Glomerular endothelial cell (primary cell): Measurements from ENCODE around the gene ARHGAP10. TPM values are rescaled to one million over a fixed set of nuclear protein-coding genes. Genes with fewer than 3 reads are reported as not detected.
"Not testable (repeated sequence)": the region's sequence is repeated elsewhere in the genome, so short reads cannot be mapped to it uniquely, and the experiment has no call there.

ENCODE experiments used
- DNase-seq: peaks from one replicate; pipeline ENCODE4 v3.0.0-alpha.2; 2011; ENCODE audit warnings: low read depth, low spot score; ENCODE audit errors: extremely low read depth
- total RNA-seq: library from RNA; depleted of rRNA; stranded (reverse); fragments of >200 nt; gene quantifications from 2 replicates; pipeline ENCODE4 v1.2.3, GENCODE V29; 2015

The ARHGAP10 gene
- total RNA-seq, 1 donor from 2014 or later = 16.7 TPM

- no peak for DNase-seq
Observed at GRCh38 chr4:147791865-147792264, 60.0 kb downstream of the ARHGAP10 start.

- no peak for DNase-seq
Observed at GRCh38 chr4:147793569-147794313, 61.9 kb downstream of the ARHGAP10 start.

- DNase-seq = no peak
Observed at GRCh38 chr4:147794314-147794680, 62.4 kb downstream of the ARHGAP10 start.

- no peak for DNase-seq
Observed at GRCh38 chr4:147794787-147795413, 63.0 kb downstream of the ARHGAP10 start.

DNA sequence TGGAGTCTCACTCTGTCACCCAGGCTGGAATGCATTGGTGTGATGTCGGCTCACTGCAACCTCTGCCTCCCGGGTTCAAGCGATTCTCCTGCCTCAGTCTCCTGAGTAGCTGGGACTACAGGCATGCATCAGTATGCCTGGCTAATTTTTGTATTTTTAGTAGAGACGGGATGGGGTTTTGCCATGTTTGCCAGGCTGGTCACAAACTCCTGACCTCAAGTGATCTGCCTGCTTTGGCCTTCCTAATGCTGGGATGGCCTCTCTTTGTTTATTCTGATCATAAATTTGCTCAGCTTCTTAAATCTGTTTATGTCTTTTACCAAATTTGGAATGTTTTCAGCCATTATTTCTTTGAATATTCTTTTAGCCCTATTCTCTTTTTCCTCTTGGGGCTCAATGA, 67.2 kb downstream of the ARHGAP10 start:
- DNase-seq = not testable (repeated sequence)

- no peak for DNase-seq
Observed at GRCh38 chr4:147799986-147800555, 68.2 kb downstream of the ARHGAP10 start.

DNA sequence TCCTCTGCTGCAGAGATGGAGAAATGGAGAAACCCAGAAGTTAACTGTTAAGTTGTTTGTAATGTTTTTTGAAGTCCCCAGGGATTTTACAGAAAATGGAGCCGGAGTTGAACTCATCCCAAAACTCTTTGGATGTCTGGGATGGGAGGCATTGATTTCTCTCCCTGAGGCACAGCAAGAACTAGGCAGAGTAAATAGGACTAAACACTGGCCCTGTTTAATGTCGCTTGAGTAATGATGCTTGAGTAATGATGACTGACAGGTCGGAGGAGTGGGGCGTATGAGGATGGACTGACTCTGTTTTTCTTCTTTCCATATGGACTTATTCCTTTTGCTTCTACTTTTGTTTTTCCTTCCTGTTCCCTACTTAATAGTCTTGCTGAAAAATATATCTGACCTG, 69.9 kb downstream of the ARHGAP10 start:
- no peak for DNase-seq

DNA sequence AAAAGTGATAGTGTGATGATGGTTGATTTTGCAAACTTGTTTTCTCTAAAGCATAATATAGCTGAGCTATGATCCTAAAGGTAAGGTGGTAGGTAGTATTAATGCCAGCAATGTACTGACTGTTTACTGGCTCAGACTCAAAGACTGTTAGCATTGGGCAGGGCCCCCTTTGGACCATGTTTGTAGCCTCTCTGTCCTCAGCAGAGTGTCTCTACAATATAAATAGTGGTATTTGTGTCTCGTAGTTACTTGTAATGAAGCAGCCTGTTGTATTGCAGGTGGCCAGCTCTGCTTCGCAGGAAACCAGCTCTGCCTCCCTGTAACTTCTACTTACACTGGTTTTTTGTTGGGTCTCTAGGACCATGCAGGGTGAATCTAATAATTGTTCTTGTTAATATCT, 70.5 kb downstream of the ARHGAP10 start:
- DNase-seq = no peak

- DNase-seq = no peak
Observed at GRCh38 chr4:147805946-147806345, 74.1 kb downstream of the ARHGAP10 start.

DNA sequence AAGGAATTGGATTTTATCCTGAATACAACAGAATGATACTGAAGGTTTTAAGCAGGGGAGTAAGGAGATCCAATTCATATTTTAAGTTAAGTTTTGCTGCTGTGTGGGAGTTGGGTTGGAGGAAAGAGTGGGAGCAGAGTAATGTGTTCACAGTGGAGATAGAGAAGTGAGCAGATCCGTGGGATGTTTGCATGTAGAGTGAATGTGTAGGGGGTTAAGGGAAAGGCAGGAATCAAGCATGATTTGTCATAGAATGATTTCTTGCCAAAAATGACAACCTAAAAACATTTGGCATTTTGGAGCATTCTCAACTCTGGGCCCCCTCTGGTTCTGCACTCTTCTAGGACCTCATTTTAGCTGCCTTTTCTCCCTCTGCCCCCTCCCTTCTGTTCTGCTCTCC, 76.6 kb downstream of the ARHGAP10 start:
- no peak for DNase-seq

- DNase-seq = no peak
Observed at GRCh38 chr4:147809211-147809610, 77.3 kb downstream of the ARHGAP10 start.

GRCh38 chr4:147811878-147812277, 80.0 kb downstream of the ARHGAP10 start:
- DNase-seq = no peak

DNA sequence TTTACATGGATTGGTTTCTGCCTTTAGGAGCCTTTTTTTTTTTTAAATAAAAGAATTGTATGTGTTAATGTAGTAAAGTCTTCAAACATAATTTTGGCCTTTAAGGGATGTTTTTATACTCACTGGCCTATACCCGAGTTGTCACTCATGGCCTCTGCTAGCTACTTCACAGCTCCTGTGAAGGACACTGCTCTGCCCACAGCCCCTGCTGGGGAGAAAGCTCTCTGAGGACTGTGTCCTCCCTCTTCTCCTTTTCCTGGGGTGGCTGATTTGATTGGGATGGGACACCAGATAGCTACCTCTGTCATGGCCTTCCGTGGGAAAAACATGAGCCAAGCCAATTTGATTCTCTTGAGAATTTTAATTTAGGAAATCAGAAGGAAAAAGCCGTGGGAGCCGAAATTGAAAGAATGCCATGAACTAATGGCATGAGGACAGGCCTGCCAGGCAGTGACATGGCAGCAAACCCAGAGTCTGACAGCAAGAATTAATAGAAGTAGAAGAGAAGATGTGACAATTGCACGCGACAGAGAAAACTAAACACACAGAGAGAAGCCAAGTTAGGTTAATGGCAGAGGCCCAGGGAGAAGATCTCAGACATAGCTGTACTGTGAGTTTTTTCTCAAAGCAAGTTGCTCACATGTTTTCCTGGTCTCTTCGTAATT, 81.4 kb downstream of the ARHGAP10 start:
- DNase-seq = no peak

DNA sequence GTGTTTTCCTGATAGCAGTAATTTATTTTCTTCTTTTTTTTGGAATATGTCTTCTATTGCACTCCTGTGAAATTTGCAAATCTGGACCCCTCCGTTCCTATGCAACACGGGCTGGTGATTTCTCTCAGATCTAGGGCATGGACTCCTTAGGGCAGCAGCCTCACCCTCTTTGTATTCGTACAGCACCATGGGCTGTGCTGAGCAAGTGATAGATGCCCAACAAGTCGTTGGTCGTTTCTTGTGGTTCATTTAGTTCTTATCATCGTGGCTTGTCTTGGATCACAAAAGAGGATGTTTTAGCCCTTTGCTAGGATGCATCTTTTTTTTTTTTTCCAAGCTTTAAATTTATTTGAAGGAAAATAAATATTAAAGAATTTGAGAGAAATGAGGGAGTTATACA, 82.1 kb downstream of the ARHGAP10 start:
- no peak for DNase-seq

DNA sequence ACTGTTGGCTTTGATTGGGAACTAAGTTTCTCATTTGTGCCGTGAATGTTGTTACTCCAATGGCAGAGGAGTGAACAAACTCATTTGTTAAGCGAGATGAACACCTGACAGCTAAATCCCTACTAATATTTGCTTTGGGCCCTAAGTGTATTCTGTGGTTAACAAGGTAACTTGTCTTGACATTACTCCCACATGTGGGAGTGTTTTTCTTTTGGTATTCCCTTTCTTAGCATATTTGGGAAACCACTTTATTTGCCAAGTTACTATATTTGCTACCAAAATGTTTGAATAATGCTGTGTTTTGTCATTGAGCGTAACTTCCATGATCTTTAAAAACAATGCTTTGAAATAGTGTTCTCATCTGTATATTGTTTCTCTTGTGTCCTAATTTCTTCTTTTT, 82.5 kb downstream of the ARHGAP10 start:
- DNase-seq = no peak

GRCh38 chr4:147815741-147816140, 83.9 kb downstream of the ARHGAP10 start:
- DNase-seq = no peak

DNA sequence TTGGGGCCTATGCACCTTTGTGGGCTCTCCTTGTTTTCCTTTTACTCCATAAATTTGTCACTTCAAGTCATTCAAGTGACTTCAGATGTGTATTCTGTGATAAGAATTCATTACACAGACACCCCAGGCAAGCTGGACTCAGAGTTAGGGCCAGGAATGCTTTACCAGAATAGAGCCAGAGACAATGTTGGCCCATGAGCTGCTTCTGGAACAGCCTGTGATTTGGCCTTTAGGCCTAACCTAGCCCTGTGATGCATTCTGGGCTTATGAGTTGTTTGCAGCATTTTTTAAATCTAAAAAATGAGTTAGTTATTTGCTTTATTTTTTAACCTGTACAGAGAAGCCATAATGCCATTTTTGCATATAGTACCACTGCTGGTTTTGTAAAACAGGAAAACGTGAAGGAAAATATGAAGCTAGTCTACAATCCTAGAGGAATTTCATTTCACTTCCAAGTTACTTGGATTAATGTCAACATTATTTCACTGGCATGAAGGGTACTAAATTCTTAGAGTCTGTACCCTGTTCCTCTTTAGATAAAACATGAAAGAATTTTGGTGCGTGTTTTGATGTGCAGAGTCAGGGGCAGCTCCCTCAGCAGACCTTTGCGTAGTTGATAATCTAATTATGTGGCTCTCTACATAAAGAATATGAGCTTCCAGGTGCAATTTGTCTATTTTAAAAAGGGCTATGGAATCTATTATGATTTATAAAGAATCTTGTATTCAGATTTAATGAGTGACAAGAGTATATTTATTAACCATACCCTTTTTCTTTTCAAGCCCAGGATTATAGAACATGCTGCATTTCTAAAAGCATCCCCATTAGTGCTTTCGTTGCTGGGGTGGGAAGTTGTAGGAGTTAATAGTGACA, 84.7 kb downstream of the ARHGAP10 start:
- DNase-seq = no peak

DNA sequence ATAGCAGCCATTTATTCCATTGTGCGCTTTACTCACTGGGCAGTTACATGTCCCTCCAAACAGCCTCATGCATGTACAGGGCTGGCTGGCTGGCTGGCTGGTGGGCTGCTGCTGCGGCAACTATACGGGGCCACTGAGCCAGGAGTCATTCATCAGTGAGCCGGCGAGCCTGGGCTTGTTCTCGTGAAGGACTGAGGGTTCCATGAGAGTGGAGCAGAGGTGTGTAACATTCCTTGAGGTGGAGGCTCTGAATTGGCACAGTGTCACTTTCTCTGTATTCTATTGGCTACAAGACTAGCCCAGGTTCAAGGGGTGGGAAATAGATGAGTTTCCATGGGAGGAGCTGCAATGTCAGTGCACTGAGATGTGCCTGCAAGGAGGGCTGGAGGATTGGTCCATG, 89.1 kb downstream of the ARHGAP10 start:
- DNase-seq = no peak

DNA sequence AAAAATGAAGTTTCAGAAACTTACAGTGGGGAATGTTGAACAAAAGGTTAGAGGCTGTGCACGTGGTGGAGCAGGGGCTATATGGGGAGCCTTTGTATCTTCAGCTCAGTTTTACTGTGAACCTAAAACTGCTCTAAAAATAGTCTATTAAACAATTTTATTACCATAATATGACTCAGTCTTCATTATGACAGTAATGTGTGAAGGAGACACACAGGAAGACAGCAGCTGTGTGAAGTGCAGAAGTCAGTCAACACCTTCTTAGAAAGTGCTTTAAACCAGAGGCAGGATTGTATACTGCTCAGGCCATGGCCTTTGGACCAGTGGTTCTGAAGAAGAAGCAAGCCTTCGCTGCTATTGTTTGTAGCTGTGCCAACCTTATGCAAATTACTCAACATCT, 89.7 kb downstream of the ARHGAP10 start:
- DNase-seq = no peak

DNA sequence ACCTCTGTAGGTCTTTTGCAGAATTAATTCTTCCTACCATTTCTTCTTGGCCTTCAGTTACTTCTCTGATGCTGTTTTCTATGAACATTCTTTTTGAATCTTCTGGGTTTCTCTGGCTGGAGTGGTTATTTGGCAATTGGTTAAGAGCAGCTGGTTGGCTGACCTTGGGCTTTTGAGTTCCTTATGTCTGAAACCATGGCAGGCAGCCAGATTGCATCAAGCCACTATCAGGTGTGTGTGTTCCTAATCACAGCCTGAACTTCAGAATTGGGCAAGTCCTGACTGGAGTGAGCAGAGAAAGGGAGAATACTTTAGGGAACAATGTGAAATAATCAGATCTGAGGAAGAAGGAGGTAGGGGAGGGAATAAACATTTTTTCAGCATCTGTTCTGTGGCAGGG, 90.2 kb downstream of the ARHGAP10 start:
- DNase-seq = no peak

- no peak for DNase-seq
Observed at GRCh38 chr4:147823130-147823529, 91.2 kb downstream of the ARHGAP10 start.
